ENCODE results near the gene RAPGEF6. TPM values are rescaled to one million over a fixed set of nuclear protein-coding genes. Genes with fewer than 3 reads are reported as not detected.

The RAPGEF6 gene
- total RNA-seq, 1 experiment from 2014 or later, result 9.7 TPM

- Histone ChIP-seq H3K9me3 (ENCODE audit: low read length) (no peaks in the 10 kb centered on the region), H3K9me2 (replicated peaks; ENCODE audit: low read length) (no peaks in the 10 kb centered on the region), H4K20me1 (ENCODE audit: low read length) (no peaks in the 10 kb centered on the region), H3K9ac (ENCODE audit: low read length) (no peak overlapping the region), H3K4me3 (ENCODE audit: low read length) (no peak overlapping the region), H3K36me3 (ENCODE audit: low read depth, low read length) (peaks cover 2% of the 10 kb centered on the region), H3K4me1 (ENCODE audit: insufficient read depth, low read length) (no peaks in the 10 kb centered on the region), H2AFZ (ENCODE audit: low read length) (no peak overlapping the region), H3K79me2 (ENCODE audit: low read length) (no peaks in the 10 kb centered on the region), H3K4me2 (ENCODE audit: low read length) (no peak overlapping the region), H3K27me3 (ENCODE audit: low read length) (no peaks in the 10 kb centered on the region), H3F3A (ENCODE audit: low read length, unreplicated experiment) (no peaks in the 10 kb centered on the region), H3K27ac (ENCODE audit: low read length) (no peak overlapping the region)
- TF ChIP-seq EZH2phosphoT487 (IDR thresholded peaks at IDR 0.05; ENCODE audit: borderline replicate concordance, low read length) (no peak), CTCF (conservative IDR thresholded peaks at IDR 0.05; ENCODE audit: low read depth, low read length) (no peak), EZH2 (IDR thresholded peaks at IDR 0.05; ENCODE audit: low read length, unreplicated experiment) (no peak)
- ChIA-PET POLR2A (ENCODE audit: unreplicated experiment) (no interaction called here), CTCF (no interaction called here)
- no TSS peak for BruUV-seq (replicated peaks)
- DNase-seq (no peak), ATAC-seq (no peak)
- intact Hi-C loops (cut with micrococcal nuclease), result no loop called here
Measured at GRCh38 chr5:131482617-131483016, 152.4 kb downstream of the RAPGEF6 start.

GRCh38 chr5:131481569-131481968 is 153.5 kb downstream of the RAPGEF6 start:
- no peaks in the 10 kb centered on the region for H3K9me3 ChIP-seq (ENCODE audit: low read length)
- intact Hi-C loops (cut with micrococcal nuclease), result no loop called here
- ChIA-PET POLR2A (ENCODE audit: unreplicated experiment) (no interaction called here), CTCF (no interaction called here)
- H3K27ac ChIP-seq (ENCODE audit: low read length), result no peak overlapping the region
- H2AFZ ChIP-seq (ENCODE audit: low read length), result no peak overlapping the region
- ATAC-seq, result no peak
- no peaks in the 10 kb centered on the region for H3K27me3 ChIP-seq (ENCODE audit: low read length)
- H3K4me2 ChIP-seq (ENCODE audit: low read length), result no peak overlapping the region
- no peak overlapping the region for H3K4me3 ChIP-seq (ENCODE audit: low read length)
- H3K36me3 ChIP-seq (ENCODE audit: low read depth, low read length), result no peaks in the 10 kb centered on the region
- no peaks in the 10 kb centered on the region for H3K4me1 ChIP-seq (ENCODE audit: insufficient read depth, low read length)
- no peaks in the 10 kb centered on the region for H4K20me1 ChIP-seq (ENCODE audit: low read length)
- H3K9me2 ChIP-seq (replicated peaks; ENCODE audit: low read length), result no peaks in the 10 kb centered on the region
- DNase-seq, result no peak
- TF ChIP-seq EZH2 (IDR thresholded peaks at IDR 0.05; ENCODE audit: low read length, unreplicated experiment) (no peak), CTCF (conservative IDR thresholded peaks at IDR 0.05; ENCODE audit: low read depth, low read length) (no peak), EZH2phosphoT487 (IDR thresholded peaks at IDR 0.05; ENCODE audit: borderline replicate concordance, low read length) (no peak)
- H3K9ac ChIP-seq (ENCODE audit: low read length), result no peak overlapping the region
- H3F3A ChIP-seq (ENCODE audit: low read length, unreplicated experiment), result no peaks in the 10 kb centered on the region
- no peaks in the 10 kb centered on the region for H3K79me2 ChIP-seq (ENCODE audit: low read length)
- no TSS peak for BruUV-seq (replicated peaks)

- Histone ChIP-seq H3K4me1 (ENCODE audit: insufficient read depth, low read length) (no peaks in the 10 kb centered on the region), H3K27me3 (ENCODE audit: low read length) (no peaks in the 10 kb centered on the region), H3F3A (ENCODE audit: low read length, unreplicated experiment) (no peaks in the 10 kb centered on the region), H3K4me2 (ENCODE audit: low read length) (no peak overlapping the region), H4K20me1 (ENCODE audit: low read length) (no peaks in the 10 kb centered on the region), H2AFZ (ENCODE audit: low read length) (no peak overlapping the region), H3K36me3 (ENCODE audit: low read depth, low read length) (no peaks in the 10 kb centered on the region), H3K79me2 (ENCODE audit: low read length) (no peaks in the 10 kb centered on the region), H3K9me2 (replicated peaks; ENCODE audit: low read length) (no peaks in the 10 kb centered on the region), H3K4me3 (ENCODE audit: low read length) (no peak overlapping the region), H3K27ac (ENCODE audit: low read length) (no peak overlapping the region), H3K9ac (ENCODE audit: low read length) (no peak overlapping the region), H3K9me3 (ENCODE audit: low read length) (no peaks in the 10 kb centered on the region)
- intact Hi-C loops (cut with micrococcal nuclease), result no loop called here
- no peak for DNase-seq
- POLR2A ChIA-PET (ENCODE audit: unreplicated experiment), result no interaction called here
- TF ChIP-seq EZH2phosphoT487 (IDR thresholded peaks at IDR 0.05; ENCODE audit: borderline replicate concordance, low read length) (no peak), EZH2 (IDR thresholded peaks at IDR 0.05; ENCODE audit: low read length, unreplicated experiment) (no peak), CTCF (conservative IDR thresholded peaks at IDR 0.05; ENCODE audit: low read depth, low read length) (no peak)
- ATAC-seq, result no peak
- CTCF ChIA-PET, result no interaction called here
- BruUV-seq (replicated peaks), result no TSS peak
Measured at GRCh38 chr5:131475541-131475941, 159.5 kb downstream of the RAPGEF6 start.
